Activated T-helper 17 cell treated with anti-CD3 and anti-CD28 coated beads, Interleukin-2, amount 50 U/mL, for 72 hours (primary cell): ENCODE results near the gene SEC24A. TPM values are rescaled to one million over a fixed set of nuclear protein-coding genes. Genes with fewer than 3 reads are reported as not detected.
"Not testable (repeated sequence)": the region's sequence is repeated elsewhere in the genome, so short reads cannot be mapped to it uniquely, and the experiment has no call there.

Experiments
- ATAC-seq: fragments of 150-1000 bp; cut with Tn5 transposase; replicated peaks from 2 replicates; pipeline ENCODE4 v1.10.0; 2021; ENCODE audit warnings: mild to moderate bottlenecking, moderate library complexity
- H3K27ac Mint-ChIP-seq: one replicate; pipeline ENCODE4 v1.8.0; 2022; ENCODE audit warnings: mixed read lengths
- H3K27me3 Mint-ChIP-seq: one replicate; pipeline ENCODE4 v1.8.0; 2022; ENCODE audit warnings: mixed read lengths
- H3K36me3 Mint-ChIP-seq: one replicate; pipeline ENCODE4 v1.8.0; 2022; ENCODE audit warnings: low read depth, mild to moderate bottlenecking, mixed read lengths
- H3K4me1 Mint-ChIP-seq: one replicate; pipeline ENCODE4 v1.8.0; 2022; ENCODE audit warnings: mixed read lengths
- H3K4me3 Mint-ChIP-seq: one replicate; pipeline ENCODE4 v1.8.0; 2022; ENCODE audit warnings: mild to moderate bottlenecking, mixed read lengths
- H3K9me3 Mint-ChIP-seq: one replicate; pipeline ENCODE4 v1.8.0; 2022; ENCODE audit warnings: mixed read lengths
- total RNA-seq, 2 donors: library from RNA; stranded (reverse); gene quantifications; one replicate each; pipeline ENCODE4 v1.2.3, GENCODE V29; 2022

SEC24A gene
- total RNA-seq, result 10 to 100 TPM; 43.6 to 55.4 TPM

DNA sequence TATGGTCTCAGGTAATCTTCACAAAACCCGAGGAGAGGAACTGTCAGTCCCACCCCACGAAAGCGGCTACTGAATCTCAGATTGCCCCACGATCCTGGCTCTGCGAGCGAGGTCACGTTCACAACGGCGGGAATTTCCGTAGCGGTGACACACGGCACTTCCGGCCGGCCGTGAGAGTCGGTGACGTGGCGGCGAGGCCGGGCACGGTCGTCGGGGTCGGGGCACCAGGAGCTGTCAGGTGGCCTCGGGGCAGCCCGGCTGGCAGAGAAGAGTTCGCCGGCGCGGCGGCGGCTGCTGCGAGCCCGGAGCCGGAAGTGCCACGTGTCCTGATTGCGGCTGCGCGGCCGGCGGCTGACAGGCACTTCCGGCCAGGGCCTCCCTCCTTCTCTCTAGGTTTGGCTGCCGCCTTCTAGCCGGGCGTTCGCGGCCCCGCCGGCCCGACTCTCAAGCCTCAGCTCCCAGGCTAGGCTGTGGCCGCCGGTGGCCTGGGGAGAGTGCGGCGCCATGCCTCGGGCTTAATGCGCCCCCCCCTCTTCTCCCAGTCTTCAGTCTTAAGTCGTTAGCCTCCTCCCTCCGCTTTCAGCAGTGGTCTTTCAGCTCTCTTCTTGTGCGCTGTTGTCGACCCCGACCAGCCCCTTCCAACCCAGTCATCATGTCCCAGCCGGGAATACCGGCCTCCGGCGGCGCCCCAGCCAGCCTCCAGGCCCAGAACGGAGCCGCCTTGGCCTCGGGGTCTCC is at the start of gene SEC24A:
Gene SEC24A (plus strand): TSS at position 361 of the 738 bp plus-strand sequence. CDS start 292 bp downstream, at position 653.
- Mint-ChIP-seq H3K27me3 (no peaks in the 10 kb centered on the region), H3K27ac (peak within 1 kb of the TSS; percentile 99), H3K4me3 (peak within 1 kb of the TSS; percentile 89), H3K36me3 (peaks cover 57% of the 10 kb centered on the region), H3K9me3 (no peaks in the 10 kb centered on the region), H3K4me1 (peaks cover 9% of the 10 kb centered on the region)
- peak; percentile 87 for ATAC-seq

DNA sequence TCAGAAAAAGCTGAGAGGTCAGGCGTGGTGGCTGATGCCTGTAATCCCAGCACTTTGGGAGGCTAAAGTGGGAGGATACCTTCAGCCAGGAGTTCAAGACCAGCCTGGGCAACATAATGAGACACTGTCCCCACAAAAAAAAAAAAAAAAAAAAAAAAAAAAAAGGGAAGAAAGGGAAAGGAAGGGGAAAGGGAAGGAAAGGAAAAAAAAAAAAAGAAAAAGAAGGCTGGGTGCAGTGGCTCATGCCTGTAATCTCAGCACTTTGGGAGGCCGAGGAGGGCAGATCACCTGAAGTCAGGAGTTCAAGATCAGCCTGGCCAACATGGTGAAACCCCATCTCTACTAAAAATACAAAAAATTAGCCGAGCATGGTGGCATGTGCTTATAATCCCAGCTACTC is 48.8 kb upstream of the SEC24A start:
- Mint-ChIP-seq H3K36me3 (peaks cover 34% of the 10 kb centered on the region), H3K4me1 (peaks cover 16% of the 10 kb centered on the region)
- H3K27me3 Mint-ChIP-seq, H3K9me3 Mint-ChIP-seq, ATAC-seq, H3K4me3 Mint-ChIP-seq, H3K27ac Mint-ChIP-seq: not testable (repeated sequence)

DNA sequence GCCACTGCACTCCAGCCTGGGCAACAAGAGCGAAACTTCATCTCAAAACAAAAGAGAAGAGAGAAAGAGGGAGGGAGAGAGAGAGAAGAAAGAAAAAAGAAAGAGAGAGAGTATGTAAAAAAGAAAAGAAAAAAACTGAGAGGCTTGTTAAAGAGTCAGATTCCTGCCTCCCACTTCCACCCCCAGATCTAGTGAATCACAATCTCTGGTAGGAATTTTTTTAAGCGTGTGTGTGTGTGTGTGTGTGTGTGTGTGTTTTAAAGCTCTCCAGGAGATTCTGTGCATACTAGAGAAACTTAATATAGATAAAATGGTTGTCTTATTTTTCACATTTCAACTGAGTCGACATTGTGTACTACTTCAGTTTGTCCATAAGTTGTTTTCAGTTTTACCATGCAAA is 48.0 kb upstream of the SEC24A start:
- Mint-ChIP-seq H3K36me3 (peaks cover 42% of the 10 kb centered on the region), H3K27ac (no peak overlapping the region), H3K4me3 (no peak overlapping the region), H3K27me3 (no peaks in the 10 kb centered on the region), H3K4me1 (peaks cover 12% of the 10 kb centered on the region), H3K9me3 (no peaks in the 10 kb centered on the region)
- no peak for ATAC-seq

DNA sequence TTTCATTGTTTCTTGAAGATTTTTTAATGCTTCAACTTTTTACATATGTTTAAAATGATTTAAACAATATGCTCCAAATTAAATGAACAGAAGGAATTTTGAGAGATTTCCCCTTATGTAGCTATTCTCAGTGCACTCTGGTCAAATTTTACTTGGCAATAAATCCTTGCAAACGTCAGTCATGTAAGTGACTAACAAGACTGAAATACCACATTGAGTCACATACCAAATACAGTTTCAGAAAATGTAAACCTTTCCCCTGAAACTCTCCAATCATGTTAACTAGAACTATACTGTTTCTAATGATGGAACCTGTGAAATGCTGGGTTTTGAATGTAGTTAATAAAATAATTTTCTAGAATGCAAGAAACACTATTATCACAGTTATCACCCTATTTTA is 45.5 kb upstream of the SEC24A start:
- Mint-ChIP-seq H3K36me3 (peaks cover 67% of the 10 kb centered on the region), H3K27ac (peak overlapping the region; percentile 88), H3K27me3 (no peaks in the 10 kb centered on the region), H3K9me3 (no peaks in the 10 kb centered on the region), H3K4me1 (peaks cover 20% of the 10 kb centered on the region), H3K4me3 (peak overlapping the region; percentile 60)
- peak; percentile 90 for ATAC-seq

DNA sequence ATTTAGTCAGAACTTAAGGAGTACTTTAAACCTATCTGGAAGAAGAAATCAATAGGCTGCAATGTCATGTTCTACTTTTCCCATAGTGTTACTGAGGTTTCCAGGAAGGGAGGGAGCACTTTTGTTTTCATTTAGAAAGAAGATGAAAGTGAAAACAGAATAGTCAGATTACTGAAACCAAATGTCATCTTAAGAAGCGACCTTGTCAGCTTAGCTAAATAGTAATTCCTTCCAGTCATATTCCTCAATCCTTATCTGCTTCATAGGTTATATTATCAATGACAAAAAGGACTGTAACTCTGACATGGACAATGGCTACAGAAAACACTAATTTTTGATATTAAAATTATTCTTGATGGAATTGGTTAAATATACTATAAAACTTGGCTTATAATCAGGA is 43.7 kb upstream of the SEC24A start:
- H3K27ac Mint-ChIP-seq, result peak overlapping the region; percentile 88
- no peaks in the 10 kb centered on the region for H3K9me3 Mint-ChIP-seq
- peaks cover 36% of the 10 kb centered on the region for H3K4me1 Mint-ChIP-seq
- ATAC-seq, result peak; percentile 28
- peak overlapping the region; percentile 55 for H3K4me3 Mint-ChIP-seq
- peaks cover 85% of the 10 kb centered on the region for H3K36me3 Mint-ChIP-seq
- H3K27me3 Mint-ChIP-seq, result no peaks in the 10 kb centered on the region

DNA sequence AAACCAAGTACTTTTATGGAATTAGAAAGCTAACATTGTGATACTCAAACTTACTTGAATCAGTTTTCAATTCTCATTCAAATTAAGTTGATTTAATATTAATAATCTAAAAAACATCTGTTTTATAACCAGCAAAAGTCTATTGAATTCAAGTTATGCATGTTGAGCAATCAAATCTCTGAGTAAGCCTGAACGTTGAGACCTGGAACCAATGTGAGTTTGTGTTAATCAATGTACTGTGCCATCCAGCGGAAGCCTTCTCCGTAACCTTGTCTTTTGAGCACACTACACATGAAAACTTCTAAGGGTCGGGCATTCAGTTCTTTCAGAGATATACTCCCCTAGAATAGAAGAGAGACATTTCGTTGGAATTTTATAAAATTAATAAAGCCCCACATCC is 41.9 kb upstream of the SEC24A start:
- ATAC-seq, result no peak
- peak overlapping the region; percentile 52 for H3K27ac Mint-ChIP-seq
- H3K9me3 Mint-ChIP-seq, result no peaks in the 10 kb centered on the region
- peaks cover 95% of the 10 kb centered on the region for H3K36me3 Mint-ChIP-seq
- H3K27me3 Mint-ChIP-seq, result no peaks in the 10 kb centered on the region
- peaks cover 36% of the 10 kb centered on the region for H3K4me1 Mint-ChIP-seq
- H3K4me3 Mint-ChIP-seq, result no peak overlapping the region

DNA sequence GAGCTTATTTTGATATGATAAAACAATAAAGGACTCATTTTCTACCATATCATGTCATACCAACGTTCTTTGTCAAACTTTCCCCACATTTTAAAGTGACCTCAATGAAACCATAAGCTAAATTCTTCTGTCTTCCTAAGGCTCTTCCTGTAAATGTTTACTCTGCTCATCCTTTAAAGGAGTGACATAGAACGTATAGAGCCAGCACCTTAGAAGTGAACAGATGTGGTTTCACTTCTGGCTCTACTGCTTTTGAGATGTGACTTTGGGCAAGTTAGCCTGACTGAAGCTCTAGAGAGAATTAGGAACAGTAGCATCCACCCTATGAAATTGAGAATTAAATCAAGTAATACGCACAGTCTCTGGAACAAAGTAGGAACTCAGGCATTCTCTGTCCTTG is 40.0 kb upstream of the SEC24A start:
- Mint-ChIP-seq H3K36me3 (peaks cover 98% of the 10 kb centered on the region), H3K27me3 (no peaks in the 10 kb centered on the region), H3K4me3 (peak overlapping the region; percentile 79), H3K4me1 (peaks cover 32% of the 10 kb centered on the region), H3K27ac (peak overlapping the region; percentile 96), H3K9me3 (no peaks in the 10 kb centered on the region)
- ATAC-seq, result peak; percentile 71

DNA sequence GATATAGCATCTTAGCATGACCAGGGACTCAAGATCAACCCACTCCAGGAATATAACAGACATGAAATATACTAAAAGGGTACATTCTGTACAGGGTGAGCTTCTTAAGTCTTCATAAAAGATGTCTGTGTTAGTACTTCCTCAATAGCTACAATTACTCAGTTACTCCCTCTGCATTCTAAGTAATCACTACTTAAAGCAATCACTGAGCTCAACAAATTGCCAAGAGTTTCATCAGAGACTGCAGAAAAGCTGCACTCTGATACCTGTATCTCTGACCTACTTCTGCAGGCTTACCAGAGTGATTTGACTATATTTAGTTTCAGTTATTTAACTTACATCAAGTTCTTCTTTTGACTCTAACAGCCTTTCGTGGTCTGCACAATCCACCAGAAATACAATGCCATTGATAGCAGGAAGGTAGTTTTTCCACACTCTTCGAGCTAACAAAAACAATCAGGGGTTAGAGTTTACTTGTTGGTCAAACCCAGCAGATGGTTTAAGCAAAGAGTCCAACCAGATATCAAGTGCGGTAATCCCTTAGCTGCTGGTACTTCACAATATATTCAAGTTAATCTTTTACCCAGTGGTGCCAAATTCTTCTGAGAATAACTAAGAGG is 39.2 kb upstream of the SEC24A start:
- ATAC-seq, result peak; percentile 80
- H3K27ac Mint-ChIP-seq, result peak overlapping the region; percentile 96
- peaks cover 35% of the 10 kb centered on the region for H3K4me1 Mint-ChIP-seq
- no peaks in the 10 kb centered on the region for H3K27me3 Mint-ChIP-seq
- H3K4me3 Mint-ChIP-seq, result peak overlapping the region; percentile 79
- no peaks in the 10 kb centered on the region for H3K9me3 Mint-ChIP-seq
- peaks cover 98% of the 10 kb centered on the region for H3K36me3 Mint-ChIP-seq

DNA sequence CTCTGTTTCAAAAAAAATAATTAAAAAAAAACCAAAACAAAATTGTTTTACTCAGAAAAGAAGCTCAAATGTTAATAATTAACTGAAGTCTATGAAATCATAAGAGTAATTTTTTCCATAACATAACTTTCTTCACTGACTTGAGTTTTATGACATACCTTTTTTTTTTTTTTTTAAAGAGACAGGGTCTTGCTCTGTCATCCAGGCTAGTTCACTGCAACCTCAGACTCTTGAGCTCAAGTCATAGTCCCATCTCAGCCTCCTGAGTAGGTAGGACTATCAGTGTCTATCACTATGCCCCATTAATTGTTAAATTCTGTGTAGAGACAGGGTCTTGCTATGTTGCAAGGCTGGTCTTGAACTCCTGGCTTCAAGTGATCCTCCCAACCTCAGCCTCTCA is 37.9 kb upstream of the SEC24A start:
- no peak for ATAC-seq
- Mint-ChIP-seq H3K4me3 (no peak overlapping the region), H3K36me3 (peaks cover 98% of the 10 kb centered on the region), H3K4me1 (peaks cover 28% of the 10 kb centered on the region), H3K27ac (peak overlapping the region; percentile 63), H3K27me3 (no peaks in the 10 kb centered on the region), H3K9me3 (no peaks in the 10 kb centered on the region)

DNA sequence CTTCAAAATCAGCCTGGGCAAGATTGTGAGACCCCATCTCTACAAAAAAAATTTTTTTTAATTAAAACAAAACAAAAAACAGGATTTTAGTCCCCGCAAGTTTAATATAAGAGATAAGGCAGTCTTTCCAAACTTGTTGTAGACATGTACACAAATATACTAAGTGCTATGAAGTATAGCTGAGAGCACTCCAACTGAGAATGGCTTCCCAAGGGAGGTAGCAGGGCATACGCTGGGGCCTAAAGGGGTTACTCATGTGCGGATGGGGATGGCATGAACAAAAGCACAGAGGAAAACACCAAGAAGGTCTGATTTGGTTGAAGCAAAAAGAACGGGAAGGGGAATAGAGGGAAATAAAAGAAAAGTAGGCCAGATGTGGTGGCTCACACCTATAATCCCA is 37.1 kb upstream of the SEC24A start:
- Mint-ChIP-seq H3K4me1 (peaks cover 26% of the 10 kb centered on the region), H3K9me3 (no peaks in the 10 kb centered on the region)

DNA sequence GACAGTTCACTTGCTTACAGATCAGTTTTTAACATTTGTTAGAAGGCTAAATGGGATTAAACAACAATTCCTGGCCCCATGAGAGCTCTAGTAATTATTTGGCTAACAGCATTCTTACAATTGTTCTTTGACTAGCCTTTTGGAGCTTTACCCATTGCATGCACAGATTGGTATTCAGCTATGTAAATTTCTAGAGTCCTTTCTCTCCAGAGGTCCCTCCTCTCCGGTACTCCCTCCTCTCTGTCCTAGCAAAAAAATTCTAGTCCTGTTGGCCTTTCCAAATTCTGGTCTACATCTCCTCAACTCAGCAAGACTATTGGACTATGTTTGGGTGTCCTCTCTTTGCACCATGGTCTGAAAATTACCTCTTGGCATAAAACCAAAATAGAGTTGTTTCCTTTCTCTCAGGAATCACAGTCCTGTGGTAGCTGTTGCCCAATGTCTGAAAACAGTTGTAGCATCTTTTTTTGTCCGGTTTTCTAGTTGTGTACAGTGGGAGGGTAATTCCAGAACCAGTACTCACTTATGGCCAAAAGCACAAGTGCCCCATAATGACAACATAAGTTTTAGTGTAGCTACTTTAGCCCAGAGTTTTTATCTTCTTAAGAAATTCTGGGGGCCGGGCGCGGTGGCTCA is 34.0 kb upstream of the SEC24A start:
- H3K27me3 Mint-ChIP-seq, result no peaks in the 10 kb centered on the region
- ATAC-seq, result no peak
- peaks cover 7% of the 10 kb centered on the region for H3K4me1 Mint-ChIP-seq
- H3K36me3 Mint-ChIP-seq, result peaks cover 98% of the 10 kb centered on the region
- peak overlapping the region; percentile 0 for H3K4me3 Mint-ChIP-seq
- peak overlapping the region; percentile 36 for H3K27ac Mint-ChIP-seq
- H3K9me3 Mint-ChIP-seq, result no peaks in the 10 kb centered on the region

More for the DNA sequence above, 37.1 kb upstream of the SEC24A start:
- H3K4me3 Mint-ChIP-seq, result no peak overlapping the region
- no peak for ATAC-seq
- peaks cover 98% of the 10 kb centered on the region for H3K36me3 Mint-ChIP-seq
- no peaks in the 10 kb centered on the region for H3K27me3 Mint-ChIP-seq
- H3K27ac Mint-ChIP-seq, result no peak overlapping the region

DNA sequence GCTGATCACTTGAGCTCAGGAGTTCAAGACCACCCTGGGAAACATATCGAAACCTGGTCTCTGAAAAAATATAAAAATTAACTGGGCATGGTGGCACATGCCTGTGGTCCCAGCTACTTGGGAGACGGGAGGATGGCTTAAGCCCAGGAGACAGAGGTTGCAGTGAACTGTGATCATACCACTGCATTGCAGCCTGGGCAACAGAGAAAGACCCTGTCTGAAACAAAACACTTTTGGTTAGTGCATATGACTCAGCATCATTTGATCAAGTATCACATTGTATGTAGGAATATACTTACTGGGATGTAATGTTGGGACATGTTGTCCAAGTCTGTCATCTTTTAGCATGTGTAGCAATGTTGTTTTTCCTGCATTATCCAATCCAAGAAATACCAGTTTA is 28.0 kb upstream of the SEC24A start:
- no peaks in the 10 kb centered on the region for H3K9me3 Mint-ChIP-seq
- no peak overlapping the region for H3K27ac Mint-ChIP-seq
- no peak for ATAC-seq
- peaks cover 14% of the 10 kb centered on the region for H3K4me1 Mint-ChIP-seq
- H3K36me3 Mint-ChIP-seq, result peaks cover 97% of the 10 kb centered on the region
- H3K4me3 Mint-ChIP-seq, result no peak overlapping the region
- H3K27me3 Mint-ChIP-seq, result no peaks in the 10 kb centered on the region

DNA sequence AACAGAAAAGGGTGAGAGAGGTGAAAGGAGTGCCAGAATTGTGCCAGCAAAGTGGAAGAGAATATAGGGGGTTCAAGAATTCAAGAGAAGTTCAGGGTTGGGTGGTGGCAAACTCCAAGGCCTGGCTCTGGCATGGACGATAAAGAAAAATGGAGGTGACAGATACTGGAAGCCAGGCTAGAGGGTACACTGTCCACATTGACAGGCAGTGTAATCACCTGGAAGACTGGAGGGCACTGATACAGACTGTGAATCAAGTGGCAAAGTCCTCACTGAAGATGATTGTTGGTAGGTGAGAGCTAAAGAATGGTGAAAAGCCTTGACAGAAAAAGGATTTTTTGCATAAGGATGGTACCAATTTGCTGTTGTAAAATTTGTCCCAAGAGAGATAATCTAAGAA is 23.0 kb upstream of the SEC24A start:
- no peaks in the 10 kb centered on the region for H3K27me3 Mint-ChIP-seq
- ATAC-seq, result no peak
- peaks cover 63% of the 10 kb centered on the region for H3K36me3 Mint-ChIP-seq
- no peaks in the 10 kb centered on the region for H3K9me3 Mint-ChIP-seq
- no peak overlapping the region for H3K4me3 Mint-ChIP-seq
- H3K27ac Mint-ChIP-seq, result peak overlapping the region; percentile 39
- peaks cover 19% of the 10 kb centered on the region for H3K4me1 Mint-ChIP-seq

DNA sequence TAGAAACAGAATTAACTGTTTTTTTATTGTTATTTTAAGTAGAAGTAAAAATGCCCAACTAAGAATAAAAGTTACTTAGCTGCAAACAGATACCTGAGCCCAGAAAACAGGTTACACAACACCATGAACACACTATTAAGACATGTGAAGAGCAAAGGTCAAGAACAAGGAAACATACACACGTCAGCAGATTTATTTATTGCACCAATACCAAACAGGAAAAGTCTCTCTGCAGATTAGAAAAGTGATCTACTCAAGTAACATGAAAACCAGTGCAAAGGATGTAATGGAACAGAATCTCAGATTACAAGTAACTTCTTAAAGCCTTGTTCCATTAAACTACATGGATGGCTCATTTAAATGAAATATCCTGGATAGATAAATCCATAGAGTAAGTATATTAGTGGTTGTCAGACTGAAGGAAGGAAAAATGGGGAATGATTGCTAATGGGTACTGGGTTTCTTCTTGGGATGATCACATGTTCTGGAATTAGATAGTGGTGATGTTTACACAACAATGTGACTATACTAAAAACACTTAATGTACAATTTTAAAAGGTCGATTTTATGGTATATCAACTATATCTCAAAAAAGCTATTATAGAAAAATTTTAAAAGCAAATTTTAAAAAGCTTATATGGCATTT is 22.1 kb upstream of the SEC24A start:
- Mint-ChIP-seq H3K27ac (peak overlapping the region; percentile 22), H3K9me3 (no peaks in the 10 kb centered on the region), H3K4me3 (no peak overlapping the region)

More for the DNA sequence above, 22.1 kb upstream of the SEC24A start:
- peaks cover 19% of the 10 kb centered on the region for H3K4me1 Mint-ChIP-seq
- H3K36me3 Mint-ChIP-seq, result peaks cover 61% of the 10 kb centered on the region
- ATAC-seq, result no peak
- H3K27me3 Mint-ChIP-seq, result no peaks in the 10 kb centered on the region
